ENCODE data around the gene ZNF229.
"Not testable (repeated sequence)": the region's sequence is repeated elsewhere in the genome, so short reads cannot be mapped to it uniquely, and the experiment has no call there.

Gene ZNF229

DNA sequence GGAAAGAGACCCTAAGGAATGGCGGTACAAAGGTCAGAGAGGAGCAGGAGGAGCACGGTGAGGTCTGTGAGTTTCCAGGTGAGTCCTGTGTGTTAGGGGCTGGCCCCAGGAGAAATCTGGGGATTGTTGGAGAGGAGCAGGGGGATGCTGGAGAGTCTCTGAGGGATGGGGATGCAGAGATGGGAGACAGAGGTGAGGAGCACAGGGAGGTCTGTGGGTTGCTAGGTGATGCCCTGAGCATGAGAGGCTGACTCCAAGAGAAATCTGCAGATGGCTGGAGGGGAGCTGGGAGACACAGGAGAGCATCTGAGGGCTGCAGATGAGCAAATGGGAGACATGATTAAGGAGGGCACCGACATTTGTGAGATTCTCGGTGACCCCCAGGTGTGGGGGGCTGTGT is 4.1 kb upstream of the ZNF229 start:
- H3K9me3 Mint-ChIP-seq, result peaks cover 69% of the 10 kb centered on the region
- peaks cover 5% of the 10 kb centered on the region for H3K4me1 Mint-ChIP-seq
- H3K27ac Mint-ChIP-seq, result no peak overlapping the region
- peaks cover 23% of the 10 kb centered on the region for H3K36me3 Mint-ChIP-seq (ENCODE audit: low read depth)
- no peaks in the 10 kb centered on the region for H3K27me3 Mint-ChIP-seq (ENCODE audit: low read depth)
- no peak overlapping the region for H3K4me3 Mint-ChIP-seq
- TF ChIP-seq, protein P1, sequence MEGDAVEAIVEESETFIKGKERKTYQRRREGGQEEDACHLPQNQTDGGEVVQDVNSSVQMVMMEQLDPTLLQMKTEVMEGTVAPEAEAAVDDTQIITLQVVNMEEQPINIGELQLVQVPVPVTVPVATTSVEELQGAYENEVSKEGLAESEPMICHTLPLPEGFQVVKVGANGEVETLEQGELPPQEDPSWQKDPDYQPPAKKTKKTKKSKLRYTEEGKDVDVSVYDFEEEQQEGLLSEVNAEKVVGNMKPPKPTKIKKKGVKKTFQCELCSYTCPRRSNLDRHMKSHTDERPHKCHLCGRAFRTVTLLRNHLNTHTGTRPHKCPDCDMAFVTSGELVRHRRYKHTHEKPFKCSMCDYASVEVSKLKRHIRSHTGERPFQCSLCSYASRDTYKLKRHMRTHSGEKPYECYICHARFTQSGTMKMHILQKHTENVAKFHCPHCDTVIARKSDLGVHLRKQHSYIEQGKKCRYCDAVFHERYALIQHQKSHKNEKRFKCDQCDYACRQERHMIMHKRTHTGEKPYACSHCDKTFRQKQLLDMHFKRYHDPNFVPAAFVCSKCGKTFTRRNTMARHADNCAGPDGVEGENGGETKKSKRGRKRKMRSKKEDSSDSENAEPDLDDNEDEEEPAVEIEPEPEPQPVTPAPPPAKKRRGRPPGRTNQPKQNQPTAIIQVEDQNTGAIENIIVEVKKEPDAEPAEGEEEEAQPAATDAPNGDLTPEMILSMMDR (IDR thresholded peaks at IDR 0.05; ENCODE audit: unreplicated experiment in 3 of 3), result no peak

DNA sequence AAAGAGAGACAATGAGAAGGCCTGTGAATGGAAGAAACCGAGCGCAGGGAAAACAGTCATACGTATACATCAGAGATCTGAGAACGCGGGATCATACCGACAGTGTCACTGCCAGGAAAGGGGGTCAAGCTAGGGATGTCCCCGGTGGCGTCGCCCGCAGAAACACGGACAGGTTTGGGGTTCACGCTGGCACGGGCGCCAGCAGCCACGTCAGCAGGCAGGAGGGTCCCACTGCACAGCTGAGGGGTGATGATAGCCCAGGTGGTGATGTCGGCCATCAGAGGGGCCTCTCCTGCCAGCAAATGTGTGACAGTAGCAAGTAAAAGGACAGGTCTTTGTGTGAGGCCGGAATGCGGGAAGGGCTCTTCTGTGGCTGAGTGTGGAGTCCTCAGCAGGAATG is 3.4 kb upstream of the ZNF229 start:
- TF ChIP-seq, protein P1 (IDR thresholded peaks at IDR 0.05; ENCODE audit: unreplicated experiment in 3 of 3), result no peak
- H3K36me3 Mint-ChIP-seq (ENCODE audit: low read depth), result peaks cover 24% of the 10 kb centered on the region
- H3K27ac Mint-ChIP-seq, result no peak overlapping the region
- H3K27me3 Mint-ChIP-seq (ENCODE audit: low read depth), result no peaks in the 10 kb centered on the region
- H3K4me3 Mint-ChIP-seq, result no peak overlapping the region
- peaks cover 73% of the 10 kb centered on the region for H3K9me3 Mint-ChIP-seq
- peaks cover 5% of the 10 kb centered on the region for H3K4me1 Mint-ChIP-seq

DNA sequence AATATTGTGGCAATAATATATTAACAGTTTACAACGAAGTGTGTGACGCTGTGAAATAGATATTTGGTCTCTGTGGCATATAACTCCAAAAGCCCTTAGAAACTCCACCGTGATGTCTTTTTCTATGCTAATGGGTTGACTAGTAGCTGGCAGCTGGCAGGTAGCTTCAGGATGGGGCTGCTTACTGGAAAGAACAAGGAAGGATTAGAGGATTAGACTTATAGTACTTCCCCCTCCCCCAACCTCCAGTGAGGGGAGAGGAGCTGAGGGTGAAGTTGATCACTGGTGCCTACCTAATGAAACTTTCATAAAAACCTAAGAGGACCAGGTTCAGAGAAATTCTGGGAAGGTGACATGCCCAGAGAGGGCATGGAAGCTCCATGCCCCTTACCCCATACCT is 9.8 kb downstream of the ZNF229 start:
- Mint-ChIP-seq H3K9me3 (peaks cover 57% of the 10 kb centered on the region), H3K27me3 (ENCODE audit: low read depth) (no peaks in the 10 kb centered on the region), H3K4me1 (no peaks in the 10 kb centered on the region), H3K36me3 (ENCODE audit: low read depth) (peaks cover 88% of the 10 kb centered on the region), H3K4me3 (no peak overlapping the region), H3K27ac (no peak overlapping the region)
- TF ChIP-seq, protein P1 (IDR thresholded peaks at IDR 0.05; ENCODE audit: unreplicated experiment in 3 of 3), result no peak

DNA sequence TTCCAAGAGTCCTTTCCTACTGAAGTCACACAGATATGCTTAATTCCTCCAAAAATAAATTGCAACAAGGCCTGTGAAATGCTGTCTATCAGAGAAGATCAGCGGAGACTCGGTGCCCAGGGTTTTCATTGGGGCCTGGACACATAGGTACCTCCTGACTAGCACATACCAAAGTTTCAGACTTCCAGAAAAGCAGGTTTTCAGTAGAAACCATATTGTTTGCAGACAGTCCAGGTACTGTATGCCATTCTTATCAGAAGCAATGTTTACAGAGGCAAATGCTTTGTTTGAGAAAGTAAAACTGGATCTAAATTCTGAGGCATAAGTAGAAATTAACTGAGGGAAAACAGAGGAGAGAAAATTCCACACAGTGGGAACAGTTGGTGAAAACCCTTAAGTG is 12.8 kb downstream of the ZNF229 start:
- H3K27ac Mint-ChIP-seq, result no peak overlapping the region
- peaks cover 91% of the 10 kb centered on the region for H3K36me3 Mint-ChIP-seq (ENCODE audit: low read depth)
- no peaks in the 10 kb centered on the region for H3K4me1 Mint-ChIP-seq
- no peaks in the 10 kb centered on the region for H3K27me3 Mint-ChIP-seq (ENCODE audit: low read depth)
- no peak overlapping the region for H3K4me3 Mint-ChIP-seq
- peaks cover 66% of the 10 kb centered on the region for H3K9me3 Mint-ChIP-seq
- TF ChIP-seq, protein P1 (IDR thresholded peaks at IDR 0.05; ENCODE audit: unreplicated experiment in 3 of 3), result no peak

DNA sequence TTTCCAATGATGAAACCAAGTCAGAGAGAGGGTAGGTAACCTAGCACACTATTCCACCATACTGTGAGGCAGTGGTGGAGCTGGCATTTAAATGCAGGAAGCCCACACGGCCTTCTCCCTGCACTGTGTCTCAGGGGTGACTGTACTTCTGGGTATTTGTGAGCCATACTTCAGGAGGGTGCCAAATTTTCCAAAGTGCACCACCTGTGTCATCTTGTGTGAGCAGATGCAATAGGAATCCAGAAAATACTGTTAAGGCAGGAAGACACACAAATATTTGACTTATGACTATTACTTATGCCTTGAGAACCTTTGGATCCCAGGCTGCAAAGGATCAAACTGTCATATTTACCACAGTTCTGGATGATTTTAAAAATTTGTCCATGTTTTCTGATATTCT is 17.3 kb downstream of the ZNF229 start:
- Mint-ChIP-seq H3K4me3 (no peak overlapping the region), H3K36me3 (ENCODE audit: low read depth) (peaks cover 93% of the 10 kb centered on the region), H3K4me1 (no peaks in the 10 kb centered on the region), H3K9me3 (peaks cover 86% of the 10 kb centered on the region), H3K27me3 (ENCODE audit: low read depth) (no peaks in the 10 kb centered on the region), H3K27ac (no peak overlapping the region)
- TF ChIP-seq, protein P1 (IDR thresholded peaks at IDR 0.05; ENCODE audit: unreplicated experiment in 3 of 3), result no peak

DNA sequence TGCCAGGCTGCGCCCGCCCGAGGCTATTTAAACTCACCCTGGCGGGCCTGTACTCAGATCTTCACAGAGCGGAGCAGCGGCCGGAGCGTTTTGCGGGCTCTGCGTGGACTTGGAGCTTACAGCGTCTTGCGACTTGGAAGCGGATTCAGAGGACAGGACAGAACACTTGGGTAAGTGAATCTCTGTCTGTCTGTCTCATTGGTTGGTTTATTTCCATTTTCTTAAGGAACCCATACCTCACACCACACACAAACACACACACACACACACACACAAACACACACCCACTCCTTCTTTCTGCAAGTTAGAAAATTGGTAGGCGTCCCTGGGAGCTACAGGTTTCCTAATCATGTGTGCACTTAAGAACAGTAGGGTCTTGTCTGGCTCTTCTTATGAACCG is 32.7 kb downstream of the ZNF229 start:
- H3K4me1 Mint-ChIP-seq; H3K27me3 Mint-ChIP-seq (ENCODE audit: low read depth); H3K27ac Mint-ChIP-seq; H3K36me3 Mint-ChIP-seq (ENCODE audit: low read depth); H3K4me3 Mint-ChIP-seq: not testable (repeated sequence)
- H3K9me3 Mint-ChIP-seq, result peaks cover 39% of the 10 kb centered on the region

Data from nephron (organoid).